ENCODE measurements around the gene ARRDC5.
"Not testable (repeated sequence)": the region's sequence is repeated elsewhere in the genome, so short reads cannot be mapped to it uniquely, and the experiment has no call there.

The ARRDC5 gene

GRCh38 chr19:4851551-4852290 is 51.0 kb downstream of the ARRDC5 start:
- no peaks in the 10 kb centered on the region for H3K4me1 ChIP-seq (ENCODE audit: insufficient read depth, low read length)
- no peak overlapping the region for H3K4me3 ChIP-seq (ENCODE audit: low read length)
- H2AFZ ChIP-seq (ENCODE audit: low read depth, low read length), result no peak overlapping the region
- H3K27me3 ChIP-seq (ENCODE audit: insufficient read depth, low read length), result no peaks in the 10 kb centered on the region
- H3K9me3 ChIP-seq (ENCODE audit: low read length), result no peaks in the 10 kb centered on the region
- H3K36me3 ChIP-seq (ENCODE audit: insufficient read depth, low read length), result peaks cover 35% of the 10 kb centered on the region

GRCh38 chr19:4849019-4849418 is 53.7 kb downstream of the ARRDC5 start:
- H2AFZ ChIP-seq (ENCODE audit: low read depth, low read length), result no peak overlapping the region
- no peaks in the 10 kb centered on the region for H3K9me3 ChIP-seq (ENCODE audit: low read length)
- H3K4me3 ChIP-seq (ENCODE audit: low read length), result no peak overlapping the region
- H3K4me1 ChIP-seq (ENCODE audit: insufficient read depth, low read length), result no peaks in the 10 kb centered on the region
- H3K27me3 ChIP-seq (ENCODE audit: insufficient read depth, low read length), result no peaks in the 10 kb centered on the region
- H3K36me3 ChIP-seq (ENCODE audit: insufficient read depth, low read length), result peaks cover 35% of the 10 kb centered on the region

DNA sequence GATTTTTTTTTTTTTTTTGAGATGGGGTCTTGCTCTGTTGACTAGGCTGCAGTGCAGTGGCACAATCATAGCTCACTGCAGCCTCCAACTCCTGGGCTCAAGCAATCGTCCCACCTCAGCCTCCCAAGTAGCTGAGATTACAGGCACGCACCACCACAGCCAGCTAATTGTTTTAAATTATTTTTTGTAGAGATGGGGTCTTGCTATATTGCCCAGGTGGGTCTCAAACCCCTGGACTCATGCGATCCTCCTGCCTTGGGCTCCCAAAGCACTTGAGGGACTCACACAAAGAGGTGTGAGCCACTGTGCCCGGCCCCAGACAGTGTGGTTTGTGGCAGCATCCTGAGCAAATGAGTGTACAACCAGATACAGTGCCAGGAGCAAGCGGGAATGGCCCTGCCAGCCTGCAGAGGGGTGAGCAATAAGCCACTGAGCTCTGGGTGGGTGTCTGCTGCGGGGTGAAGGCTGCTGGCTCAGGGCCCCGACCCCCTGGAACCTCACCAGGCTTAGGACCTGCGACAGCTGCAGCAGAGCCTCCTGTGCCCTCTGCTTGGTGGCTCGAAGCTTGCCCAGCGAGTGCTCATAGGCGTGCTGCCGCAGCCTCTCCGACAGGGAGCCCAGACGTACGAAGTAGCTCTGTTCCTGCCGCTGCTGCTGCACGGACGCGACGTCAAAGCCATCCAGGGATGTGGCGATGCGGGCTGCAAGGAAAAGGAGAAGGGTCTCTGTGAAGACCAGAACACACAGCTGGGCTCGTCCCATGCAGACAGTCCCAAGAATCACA is 55.3 kb downstream of the ARRDC5 start:
- peaks cover 42% of the 10 kb centered on the region for H3K36me3 ChIP-seq (ENCODE audit: insufficient read depth, low read length)
- H3K4me1 ChIP-seq (ENCODE audit: insufficient read depth, low read length), result no peaks in the 10 kb centered on the region
- H3K27me3 ChIP-seq (ENCODE audit: insufficient read depth, low read length), result no peaks in the 10 kb centered on the region
- H3K9me3 ChIP-seq (ENCODE audit: low read length), result no peaks in the 10 kb centered on the region
- H2AFZ ChIP-seq (ENCODE audit: low read depth, low read length), result no peak overlapping the region
- no peak overlapping the region for H3K4me3 ChIP-seq (ENCODE audit: low read length)

DNA sequence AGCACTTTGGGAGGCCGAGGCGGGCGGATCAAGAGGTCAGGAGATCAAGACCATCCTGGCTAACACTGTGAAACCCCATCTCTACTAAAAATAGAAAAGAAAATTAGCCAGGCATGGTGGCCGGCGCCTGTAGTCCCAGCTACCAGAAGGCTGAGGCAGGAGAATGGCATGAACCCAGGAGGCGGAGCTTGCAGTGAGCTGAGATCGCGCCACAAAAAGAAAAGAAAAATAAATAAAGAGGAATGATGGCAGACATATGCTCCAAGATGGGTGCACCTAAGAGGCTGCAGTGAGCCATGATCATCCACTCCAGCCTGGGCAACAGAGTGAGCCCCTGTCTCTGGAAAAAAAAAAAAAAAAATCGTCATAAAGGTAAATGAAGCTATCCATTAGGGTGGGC is 56.7 kb downstream of the ARRDC5 start:
- H3K4me1 ChIP-seq (ENCODE audit: insufficient read depth, low read length); H3K4me3 ChIP-seq (ENCODE audit: low read length); H2AFZ ChIP-seq (ENCODE audit: low read depth, low read length); H3K9me3 ChIP-seq (ENCODE audit: low read length); H3K27me3 ChIP-seq (ENCODE audit: insufficient read depth, low read length): not testable (repeated sequence)
- H3K36me3 ChIP-seq (ENCODE audit: insufficient read depth, low read length), result peaks cover 42% of the 10 kb centered on the region

GRCh38 chr19:4844348-4845179 is 58.1 kb downstream of the ARRDC5 start:
- Histone ChIP-seq H3K36me3 (ENCODE audit: insufficient read depth, low read length) (peaks cover 42% of the 10 kb centered on the region), H3K4me3 (ENCODE audit: low read length) (no peak overlapping the region), H3K27me3 (ENCODE audit: insufficient read depth, low read length) (no peaks in the 10 kb centered on the region), H2AFZ (ENCODE audit: low read depth, low read length) (no peak overlapping the region), H3K4me1 (ENCODE audit: insufficient read depth, low read length) (no peaks in the 10 kb centered on the region), H3K9me3 (ENCODE audit: low read length) (no peaks in the 10 kb centered on the region)

- H3K4me3 ChIP-seq (ENCODE audit: low read length), result no peak overlapping the region
- H3K27me3 ChIP-seq (ENCODE audit: insufficient read depth, low read length), result no peaks in the 10 kb centered on the region
- no peaks in the 10 kb centered on the region for H3K9me3 ChIP-seq (ENCODE audit: low read length)
- H3K36me3 ChIP-seq (ENCODE audit: insufficient read depth, low read length), result peaks cover 50% of the 10 kb centered on the region
- no peak overlapping the region for H2AFZ ChIP-seq (ENCODE audit: low read depth, low read length)
- no peaks in the 10 kb centered on the region for H3K4me1 ChIP-seq (ENCODE audit: insufficient read depth, low read length)
Observed at GRCh38 chr19:4843647-4843965, 59.1 kb downstream of the ARRDC5 start.

All from neuron (in vitro differentiated cells).